Measurements from ENCODE around the gene COX11. TPM values are rescaled to one million over a fixed set of nuclear protein-coding genes. Genes with fewer than 3 reads are reported as not detected.
A peak's percentile ranks its signal among the peaks of the same experiment; 100 is the strongest.

The COX11 gene
- 68.7 and 90.2 TPM in 2 replicates for total RNA-seq (ENCODE audit: low replicate concordance)

DNA sequence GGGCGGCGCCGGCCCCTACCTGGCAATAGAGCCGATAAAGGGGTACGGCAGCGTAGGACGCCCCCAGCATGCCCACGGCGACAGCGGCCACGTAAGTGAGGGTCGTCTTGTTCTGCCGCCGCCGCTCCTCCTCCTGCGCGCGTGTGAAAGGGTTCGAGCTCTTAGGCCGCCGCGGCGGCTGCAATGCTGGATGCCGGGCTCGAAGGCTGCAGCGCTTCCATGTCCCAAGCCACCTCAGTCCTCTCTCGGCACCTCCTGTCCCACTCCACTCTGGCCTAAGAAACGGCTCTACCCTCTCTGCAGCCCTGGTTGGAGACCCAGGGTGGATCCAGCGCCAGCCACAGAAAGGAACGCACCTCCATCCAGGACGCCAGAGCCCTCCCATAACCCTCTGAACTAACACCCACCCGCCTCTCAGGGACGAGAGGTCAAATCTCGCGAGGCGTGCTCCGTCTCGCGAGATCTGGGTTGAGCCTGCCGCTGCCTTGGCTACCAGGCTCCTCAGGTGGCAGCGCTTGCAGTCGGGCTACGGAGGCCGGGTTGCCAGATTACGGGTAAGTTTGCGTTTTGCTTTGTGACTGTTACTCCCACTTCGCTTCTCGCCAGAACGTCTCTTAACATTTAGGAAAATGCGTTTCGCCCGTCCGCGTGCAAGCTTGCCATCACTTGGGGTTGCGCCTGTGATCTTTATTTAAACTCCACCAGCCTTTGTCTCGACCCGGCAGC is at the start of gene COX11, which contains the start of gene STXBP4:
COX11 (minus strand) TSS at position 393 of the 726 bp plus-strand sequence; CDS start at position 385, 8 bp downstream.
STXBP4 (plus strand) TSS at position 504 of the 726 bp plus-strand sequence. CDS start 17,455 bp downstream, outside the sequence.
- H3F3A ChIP-seq (ENCODE audit: low read depth), result no peaks in the 10 kb centered on the region
- no peak for TF ChIP-seq EZH2phosphoT487 (IDR thresholded peaks at IDR 0.05)
- no peak for TF ChIP-seq EZH2 (IDR thresholded peaks at IDR 0.05)
- TF ChIP-seq, protein P1, sequence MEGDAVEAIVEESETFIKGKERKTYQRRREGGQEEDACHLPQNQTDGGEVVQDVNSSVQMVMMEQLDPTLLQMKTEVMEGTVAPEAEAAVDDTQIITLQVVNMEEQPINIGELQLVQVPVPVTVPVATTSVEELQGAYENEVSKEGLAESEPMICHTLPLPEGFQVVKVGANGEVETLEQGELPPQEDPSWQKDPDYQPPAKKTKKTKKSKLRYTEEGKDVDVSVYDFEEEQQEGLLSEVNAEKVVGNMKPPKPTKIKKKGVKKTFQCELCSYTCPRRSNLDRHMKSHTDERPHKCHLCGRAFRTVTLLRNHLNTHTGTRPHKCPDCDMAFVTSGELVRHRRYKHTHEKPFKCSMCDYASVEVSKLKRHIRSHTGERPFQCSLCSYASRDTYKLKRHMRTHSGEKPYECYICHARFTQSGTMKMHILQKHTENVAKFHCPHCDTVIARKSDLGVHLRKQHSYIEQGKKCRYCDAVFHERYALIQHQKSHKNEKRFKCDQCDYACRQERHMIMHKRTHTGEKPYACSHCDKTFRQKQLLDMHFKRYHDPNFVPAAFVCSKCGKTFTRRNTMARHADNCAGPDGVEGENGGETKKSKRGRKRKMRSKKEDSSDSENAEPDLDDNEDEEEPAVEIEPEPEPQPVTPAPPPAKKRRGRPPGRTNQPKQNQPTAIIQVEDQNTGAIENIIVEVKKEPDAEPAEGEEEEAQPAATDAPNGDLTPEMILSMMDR (IDR thresholded peaks at IDR 0.05), result peak; percentile 56
- no peaks in the 10 kb centered on the region for H3K9me3 ChIP-seq (ENCODE audit: low read depth)
- H3K4me1 Mint-ChIP-seq, result peaks cover 17% of the 10 kb centered on the region
- no peaks in the 10 kb centered on the region for H3K27me3 Mint-ChIP-seq (ENCODE audit: insufficient read depth, low read depth)
- H3K9me3 Mint-ChIP-seq, result peaks cover 2% of the 10 kb centered on the region
- peaks cover 11% of the 10 kb centered on the region for H3K36me3 ChIP-seq
- DNase-seq (ENCODE audit: low spot score), result peak; percentile 97
- H3K4me2 ChIP-seq, result peak within 1 kb of the TSS; percentile 96
- H3K4me3 ChIP-seq, result peak within 1 kb of the TSS; percentile 90
- no peak within 1 kb of the TSS for H3K4me3 Mint-ChIP-seq
- H3K4me1 ChIP-seq, result peaks cover 12% of the 10 kb centered on the region
- peak within 1 kb of the TSS; percentile 83 for H3K9ac ChIP-seq
- peaks cover 11% of the 10 kb centered on the region for H3K36me3 Mint-ChIP-seq
- no peaks in the 10 kb centered on the region for H4K20me1 ChIP-seq (ENCODE audit: low read depth)
- H3K27ac Mint-ChIP-seq, result no peak within 1 kb of the TSS
- peak within 1 kb of the TSS; percentile 68 for H2AFZ ChIP-seq (replicated peaks)
- H3K79me2 ChIP-seq (ENCODE audit: low read depth), result peaks cover 86% of the 10 kb centered on the region
- H3K27ac ChIP-seq, result peak within 1 kb of the TSS; percentile 53
- H3K27me3 ChIP-seq, result no peaks in the 10 kb centered on the region

DNA sequence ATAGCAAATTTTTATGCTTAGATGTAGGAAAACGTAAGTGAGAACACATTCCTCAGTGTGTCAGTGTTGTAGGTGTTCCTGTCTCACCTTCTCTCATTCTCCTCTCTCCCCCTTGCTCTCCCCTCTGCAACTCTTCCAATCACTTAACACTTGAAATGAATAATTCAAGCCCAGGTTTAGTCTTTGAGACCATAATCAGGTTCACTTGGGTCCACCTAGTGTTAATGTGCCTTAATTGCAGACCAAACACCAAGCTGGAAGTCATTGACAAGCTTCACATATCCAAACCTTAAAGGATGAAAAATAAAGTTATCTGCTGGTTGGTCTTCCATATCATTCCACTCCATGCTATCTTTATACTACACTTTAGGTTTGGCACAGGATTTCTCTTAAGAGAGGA is 37.1 kb upstream of the COX11 start:
- H3K36me3 Mint-ChIP-seq, result peaks cover 13% of the 10 kb centered on the region

DNA sequence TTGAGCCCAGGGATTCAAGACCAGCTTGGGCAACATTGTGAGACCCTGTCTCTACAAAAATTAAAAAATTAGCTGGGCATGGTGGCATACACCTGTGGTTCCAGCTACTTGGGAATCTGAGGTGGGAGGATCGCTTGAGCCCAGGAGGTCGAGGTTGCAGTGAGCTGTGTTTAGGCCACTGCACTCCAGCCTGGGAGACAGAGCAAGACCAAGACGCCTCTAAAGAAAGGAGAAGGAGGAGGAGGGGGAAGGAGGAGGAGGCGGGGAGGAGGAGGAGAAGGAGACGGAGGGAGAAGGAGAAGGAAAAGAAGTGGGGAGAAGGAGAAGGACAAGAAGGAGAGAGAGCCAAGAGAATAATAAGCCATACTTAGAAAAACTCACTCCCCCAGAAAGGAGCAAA is 36.0 kb upstream of the COX11 start:
- Histone ChIP-seq H3K27me3 (no peaks in the 10 kb centered on the region), H3K36me3 (peaks cover 3% of the 10 kb centered on the region), H3K4me1 (no peaks in the 10 kb centered on the region), H3K4me2 (no peak overlapping the region), H3F3A (ENCODE audit: low read depth) (no peaks in the 10 kb centered on the region), H3K4me3 (no peak overlapping the region), H4K20me1 (ENCODE audit: low read depth) (no peaks in the 10 kb centered on the region), H3K9me3 (ENCODE audit: low read depth) (no peaks in the 10 kb centered on the region), H3K27ac (no peak overlapping the region), H2AFZ (replicated peaks) (no peak overlapping the region), H3K79me2 (ENCODE audit: low read depth) (no peaks in the 10 kb centered on the region), H3K9ac (no peak overlapping the region)
- Mint-ChIP-seq H3K4me3 (no peak overlapping the region), H3K27me3 (ENCODE audit: insufficient read depth, low read depth) (no peaks in the 10 kb centered on the region), H3K4me1 (no peaks in the 10 kb centered on the region), H3K36me3 (peaks cover 13% of the 10 kb centered on the region), H3K27ac (no peak overlapping the region), H3K9me3 (no peaks in the 10 kb centered on the region)
- TF ChIP-seq EZH2phosphoT487 (IDR thresholded peaks at IDR 0.05) (no peak), EZH2 (IDR thresholded peaks at IDR 0.05) (no peak)
- TF ChIP-seq, protein P1 (IDR thresholded peaks at IDR 0.05), result no peak
- no peak for DNase-seq (ENCODE audit: low spot score)

More for the DNA sequence above, 37.1 kb upstream of the COX11 start:
- H3K9ac ChIP-seq, result no peak overlapping the region
- no peak overlapping the region for H3K4me3 ChIP-seq
- H3K27me3 ChIP-seq, result no peaks in the 10 kb centered on the region
- H3K79me2 ChIP-seq (ENCODE audit: low read depth), result no peaks in the 10 kb centered on the region
- H3K27me3 Mint-ChIP-seq (ENCODE audit: insufficient read depth, low read depth), result no peaks in the 10 kb centered on the region
- no peaks in the 10 kb centered on the region for H3K9me3 Mint-ChIP-seq
- no peak overlapping the region for H3K27ac Mint-ChIP-seq
- no peaks in the 10 kb centered on the region for H4K20me1 ChIP-seq (ENCODE audit: low read depth)
- H3K36me3 ChIP-seq, result peaks cover 12% of the 10 kb centered on the region
- peak; percentile 30 for DNase-seq (ENCODE audit: low spot score)
- no peaks in the 10 kb centered on the region for H3K4me1 Mint-ChIP-seq
- H2AFZ ChIP-seq (replicated peaks), result no peak overlapping the region
- TF ChIP-seq, protein P1 (IDR thresholded peaks at IDR 0.05), result peak; percentile 58
- TF ChIP-seq EZH2phosphoT487 (IDR thresholded peaks at IDR 0.05), result no peak
- no peaks in the 10 kb centered on the region for H3F3A ChIP-seq (ENCODE audit: low read depth)
- H3K9me3 ChIP-seq (ENCODE audit: low read depth), result no peaks in the 10 kb centered on the region
- no peak overlapping the region for H3K27ac ChIP-seq
- no peak overlapping the region for H3K4me3 Mint-ChIP-seq
- H3K4me2 ChIP-seq, result no peak overlapping the region
- H3K4me1 ChIP-seq, result no peaks in the 10 kb centered on the region

Data from neural progenitor cell (in vitro differentiated cells).